ENCODE measurements around the gene PPFIA4.

The PPFIA4 gene

GRCh38 chr1:203041351-203041932, 15.2 kb downstream of the PPFIA4 start:
- DNase-seq = no peak

- no peak for DNase-seq
These were observed 17.7 kb downstream of the PPFIA4 start for GRCh38 chr1:203043830-203044545.

GRCh38 chr1:203044546-203045250, 18.4 kb downstream of the PPFIA4 start:
- no peak for DNase-seq

GRCh38 chr1:203045336-203045735, 19.0 kb downstream of the PPFIA4 start:
- DNase-seq = no peak

- DNase-seq = no peak
These were observed 19.7 kb downstream of the PPFIA4 start for GRCh38 chr1:203045821-203046594.

- no peak for DNase-seq
These were observed 20.8 kb downstream of the PPFIA4 start for GRCh38 chr1:203046984-203047630.

- DNase-seq = no peak
These were observed 21.8 kb downstream of the PPFIA4 start for GRCh38 chr1:203048086-203048485.

- no peak for DNase-seq
These were observed 22.3 kb downstream of the PPFIA4 start for GRCh38 chr1:203048555-203049051.

- no peak for DNase-seq
These were observed 22.8 kb downstream of the PPFIA4 start for GRCh38 chr1:203049077-203049476.

- no peak for DNase-seq
These were observed 23.4 kb downstream of the PPFIA4 start for GRCh38 chr1:203049576-203050180.

- DNase-seq = no peak
These were observed 24.5 kb downstream of the PPFIA4 start for GRCh38 chr1:203050826-203051225.

- no peak for DNase-seq
These were observed 25.6 kb downstream of the PPFIA4 start for GRCh38 chr1:203051841-203052324.

GRCh38 chr1:203052601-203053000, 26.3 kb downstream of the PPFIA4 start:
- no peak for DNase-seq

GRCh38 chr1:203054184-203054583, 27.9 kb downstream of the PPFIA4 start:
- DNase-seq = no peak

- DNase-seq = no peak
These were observed 28.4 kb downstream of the PPFIA4 start for GRCh38 chr1:203054642-203055041.

GRCh38 chr1:203055161-203055799, 29.0 kb downstream of the PPFIA4 start:
- DNase-seq = no peak

- DNase-seq = no peak
These were observed 29.7 kb downstream of the PPFIA4 start for GRCh38 chr1:203056012-203056411.

GRCh38 chr1:203056516-203056915, 30.2 kb downstream of the PPFIA4 start:
- no peak for DNase-seq

- DNase-seq = no peak
These were observed 31.8 kb downstream of the PPFIA4 start for GRCh38 chr1:203057911-203058675.

- DNase-seq = no peak
These were observed 32.3 kb downstream of the PPFIA4 start for GRCh38 chr1:203058676-203058935.

- DNase-seq = no peak
These were observed 33.2 kb downstream of the PPFIA4 start for GRCh38 chr1:203059485-203059884.
